Fibroblast of skin of abdomen (primary cell): ENCODE measurements around the gene CLSTN1.
"Not testable (repeated sequence)": the region's sequence is repeated elsewhere in the genome, so short reads cannot be mapped to it uniquely, and the experiment has no call there.

Source experiments
- DNase-seq: peaks from one replicate; pipeline ENCODE4 v3.0.0-alpha.2; 2013

The CLSTN1 gene

GRCh38 chr1:9760824-9761223 is 62.9 kb downstream of the CLSTN1 start:
- no peak for DNase-seq

- no peak for DNase-seq
These were observed 63.8 kb downstream of the CLSTN1 start for GRCh38 chr1:9759939-9760338.

GRCh38 chr1:9758559-9759121 is 65.1 kb downstream of the CLSTN1 start:
- DNase-seq = no peak

GRCh38 chr1:9755441-9755995 is 68.2 kb downstream of the CLSTN1 start:
- DNase-seq = no peak

- DNase-seq = peak; percentile 82
These were observed 70.6 kb downstream of the CLSTN1 start for GRCh38 chr1:9753121-9753531.

GRCh38 chr1:9751971-9752370 is 71.8 kb downstream of the CLSTN1 start:
- no peak for DNase-seq

- DNase-seq = no peak
These were observed 74.4 kb downstream of the CLSTN1 start for GRCh38 chr1:9749361-9749760.

GRCh38 chr1:9748391-9748790 is 75.4 kb downstream of the CLSTN1 start:
- DNase-seq = not testable (repeated sequence)

- DNase-seq = no peak
These were observed 77.1 kb downstream of the CLSTN1 start for GRCh38 chr1:9746651-9747050.

GRCh38 chr1:9746211-9746610 is 77.6 kb downstream of the CLSTN1 start:
- no peak for DNase-seq

GRCh38 chr1:9744106-9744799 is 79.5 kb downstream of the CLSTN1 start:
- no peak for DNase-seq

- peak; percentile 63 for DNase-seq
These were observed 86.1 kb downstream of the CLSTN1 start for GRCh38 chr1:9737671-9738070.

- no peak for DNase-seq
These were observed 86.7 kb downstream of the CLSTN1 start for GRCh38 chr1:9737057-9737456.

GRCh38 chr1:9736241-9736640 is 87.5 kb downstream of the CLSTN1 start:
- no peak for DNase-seq

GRCh38 chr1:9735800-9736199 is 88.0 kb downstream of the CLSTN1 start:
- no peak for DNase-seq

- no peak for DNase-seq
These were observed 90.5 kb downstream of the CLSTN1 start for GRCh38 chr1:9733160-9733789.

- DNase-seq = no peak
These were observed 91.4 kb downstream of the CLSTN1 start for GRCh38 chr1:9732123-9732971.

GRCh38 chr1:9731561-9731960 is 92.2 kb downstream of the CLSTN1 start:
- no peak for DNase-seq

GRCh38 chr1:9731051-9731537 is 92.7 kb downstream of the CLSTN1 start:
- DNase-seq = no peak

GRCh38 chr1:9730096-9730901 is 93.5 kb downstream of the CLSTN1 start:
- DNase-seq = no peak

- DNase-seq = no peak
These were observed 94.2 kb downstream of the CLSTN1 start for GRCh38 chr1:9729523-9729922.
